DOHH2 (cell line): Measurements from ENCODE around the gene CHN2.

Experiments used
- H3F3A ChIP-seq: fragments of 200-600 bp; sonication (generic), shearing (Covaris generic); 2 replicates; pipeline ENCODE4 v1.6.0; 2016; ENCODE audit warnings: antibody characterized with exemption, mild to moderate bottlenecking; ENCODE audit not compliant: control insufficient read depth, insufficient read depth
- H3K27ac ChIP-seq: fragments of 200-600 bp; sonication (generic); 2 replicates; pipeline ENCODE4 v1.5.1; 2014; ENCODE audit warnings: low read depth, mild to moderate bottlenecking, low read length, moderate library complexity
- H3K27me3 ChIP-seq: fragments of 200-600 bp; sonication (generic); 2 replicates; pipeline ENCODE4 v1.6.1; 2014; ENCODE audit warnings: mild to moderate bottlenecking, low read length, mixed read lengths; ENCODE audit not compliant: control insufficient read depth
- H3K36me3 ChIP-seq: fragments of 200-600 bp; sonication (generic); 2 replicates; pipeline ENCODE4 v1.6.1; 2014; ENCODE audit warnings: mild to moderate bottlenecking, low read length, moderate library complexity, mixed read lengths; ENCODE audit not compliant: control insufficient read depth
- H3K4me1 ChIP-seq: fragments of 200-600 bp; sonication (generic); 2 replicates; pipeline ENCODE4 v1.6.1; 2014; ENCODE audit warnings: mild to moderate bottlenecking, low read length, mixed read lengths; ENCODE audit not compliant: control insufficient read depth
- H3K4me2 ChIP-seq: fragments of 200-600 bp; sonication (generic); 2 replicates; pipeline ENCODE4 v1.6.0; 2014; ENCODE audit warnings: mild to moderate bottlenecking, low read length, moderate library complexity
- H3K4me3 ChIP-seq: fragments of 200-600 bp; sonication (generic); 2 replicates; pipeline ENCODE4 v1.5.1; 2014; ENCODE audit warnings: mild to moderate bottlenecking, low read length, mixed read lengths
- H3K79me2 ChIP-seq: fragments of 200-600 bp; sonication (generic); 2 replicates; pipeline ENCODE4 v1.6.1; 2014; ENCODE audit warnings: mild to moderate bottlenecking, low read length, mixed read lengths; ENCODE audit not compliant: control insufficient read depth
- H3K9me2 ChIP-seq: fragments of 200-600 bp; sonication (generic); replicated peaks from 2 replicates; pipeline ENCODE4 v1.6.1; 2014; ENCODE audit warnings: mild to moderate bottlenecking, low read length, mixed read lengths; ENCODE audit not compliant: control insufficient read depth
- H3K9me3 ChIP-seq: fragments of 200-600 bp; sonication (generic); 2 replicates; pipeline ENCODE4 v1.6.1; 2014; ENCODE audit warnings: antibody characterized with exemption, low read length, mixed read lengths; ENCODE audit not compliant: control insufficient read depth, insufficient read depth
- H4K20me1 ChIP-seq: fragments of 200-600 bp; sonication (generic); 2 replicates; pipeline ENCODE4 v1.6.0; 2014; ENCODE audit warnings: low read depth, mild to moderate bottlenecking, antibody characterized with exemption, low read length, moderate library complexity; ENCODE audit not compliant: control insufficient read depth, insufficient read depth
- EZH2phosphoT487 ChIP-seq: fragments of 200-600 bp; sonication (generic); IDR thresholded peaks from 2 replicates; pipeline ENCODE4 v1.6.1; 2017; ENCODE audit warnings: borderline replicate concordance, mild to moderate bottlenecking, antibody characterized with exemption, low read length, moderate library complexity, mixed read lengths
- TF ChIP-seq, protein P1 (sequence below): fragments of 200-600 bp; sonication (generic); IDR thresholded peaks from one replicate; pipeline ENCODE4 v1.5.1; 2014; ENCODE audit warnings: antibody characterized with exemption, mild to moderate bottlenecking, low read depth, low read length; ENCODE audit not compliant: poor library complexity, severe bottlenecking

CHN2 gene

GRCh38 chr7:29290829-29291228 is 96.3 kb downstream of the CHN2 start:
- no peaks in the 10 kb centered on the region for H3K9me2 ChIP-seq
- H3K9me3 ChIP-seq: no peaks in the 10 kb centered on the region
- no peak overlapping the region for H3K4me3 ChIP-seq
- no peak overlapping the region for H3K27ac ChIP-seq
- H3K79me2 ChIP-seq: no peaks in the 10 kb centered on the region
- no peaks in the 10 kb centered on the region for H3K36me3 ChIP-seq
- H3F3A ChIP-seq: no peaks in the 10 kb centered on the region
- TF ChIP-seq EZH2phosphoT487: no peak
- TF ChIP-seq, protein P1, sequence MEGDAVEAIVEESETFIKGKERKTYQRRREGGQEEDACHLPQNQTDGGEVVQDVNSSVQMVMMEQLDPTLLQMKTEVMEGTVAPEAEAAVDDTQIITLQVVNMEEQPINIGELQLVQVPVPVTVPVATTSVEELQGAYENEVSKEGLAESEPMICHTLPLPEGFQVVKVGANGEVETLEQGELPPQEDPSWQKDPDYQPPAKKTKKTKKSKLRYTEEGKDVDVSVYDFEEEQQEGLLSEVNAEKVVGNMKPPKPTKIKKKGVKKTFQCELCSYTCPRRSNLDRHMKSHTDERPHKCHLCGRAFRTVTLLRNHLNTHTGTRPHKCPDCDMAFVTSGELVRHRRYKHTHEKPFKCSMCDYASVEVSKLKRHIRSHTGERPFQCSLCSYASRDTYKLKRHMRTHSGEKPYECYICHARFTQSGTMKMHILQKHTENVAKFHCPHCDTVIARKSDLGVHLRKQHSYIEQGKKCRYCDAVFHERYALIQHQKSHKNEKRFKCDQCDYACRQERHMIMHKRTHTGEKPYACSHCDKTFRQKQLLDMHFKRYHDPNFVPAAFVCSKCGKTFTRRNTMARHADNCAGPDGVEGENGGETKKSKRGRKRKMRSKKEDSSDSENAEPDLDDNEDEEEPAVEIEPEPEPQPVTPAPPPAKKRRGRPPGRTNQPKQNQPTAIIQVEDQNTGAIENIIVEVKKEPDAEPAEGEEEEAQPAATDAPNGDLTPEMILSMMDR: no peak
- no peaks in the 10 kb centered on the region for H3K27me3 ChIP-seq
- H4K20me1 ChIP-seq: no peaks in the 10 kb centered on the region
- no peaks in the 10 kb centered on the region for H3K4me1 ChIP-seq
- no peak overlapping the region for H3K4me2 ChIP-seq

DNA sequence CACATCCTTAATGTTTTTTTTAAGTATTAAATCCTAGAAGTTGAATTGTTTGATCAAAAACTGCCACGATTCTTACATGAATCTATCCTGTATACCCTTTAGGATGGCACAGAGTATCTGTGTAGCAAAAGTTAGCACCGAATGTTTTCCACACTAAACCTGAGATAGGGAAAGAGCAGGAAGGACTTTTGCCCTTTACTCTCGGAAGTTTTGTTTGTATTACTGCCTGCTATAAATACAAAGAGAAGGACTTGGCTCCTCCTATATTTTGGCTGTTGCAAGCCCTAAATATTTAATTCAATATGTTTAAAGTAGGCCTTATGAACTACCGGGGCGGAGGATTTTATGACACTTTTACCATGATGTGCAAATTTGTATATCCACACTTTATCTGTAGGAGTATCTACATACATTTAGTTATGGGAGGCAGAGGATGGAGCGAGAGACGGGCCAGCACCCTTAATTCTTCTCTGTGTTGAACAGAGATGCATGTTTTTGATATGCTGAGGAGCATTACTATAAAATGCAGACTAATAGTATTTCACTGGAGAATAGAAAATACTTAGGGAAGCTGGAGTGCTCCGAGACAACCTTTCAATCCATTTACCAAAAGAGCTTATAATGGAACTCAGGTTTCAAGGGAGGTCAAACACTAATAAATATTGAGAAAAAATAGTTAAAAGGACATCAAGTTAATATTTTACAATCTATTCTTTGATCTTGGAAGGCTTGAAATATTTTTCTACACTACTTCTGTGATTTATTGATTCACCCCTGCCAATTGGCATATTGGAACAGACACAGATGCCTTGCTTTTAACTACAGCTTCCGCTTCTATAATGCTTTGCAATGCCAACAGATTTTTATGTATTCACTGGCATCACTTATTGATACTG is 97.4 kb downstream of the CHN2 start:
- no peaks in the 10 kb centered on the region for H3K79me2 ChIP-seq
- H3K27ac ChIP-seq: no peak overlapping the region
- H3K4me2 ChIP-seq: no peak overlapping the region
- TF ChIP-seq EZH2phosphoT487: no peak
- TF ChIP-seq, protein P1: no peak
- H3K27me3 ChIP-seq: no peaks in the 10 kb centered on the region
- no peaks in the 10 kb centered on the region for H3K9me2 ChIP-seq
- H4K20me1 ChIP-seq: no peaks in the 10 kb centered on the region
- H3K9me3 ChIP-seq: no peaks in the 10 kb centered on the region
- H3K4me3 ChIP-seq: no peak overlapping the region
- no peaks in the 10 kb centered on the region for H3F3A ChIP-seq
- no peaks in the 10 kb centered on the region for H3K36me3 ChIP-seq
- H3K4me1 ChIP-seq: no peaks in the 10 kb centered on the region

DNA sequence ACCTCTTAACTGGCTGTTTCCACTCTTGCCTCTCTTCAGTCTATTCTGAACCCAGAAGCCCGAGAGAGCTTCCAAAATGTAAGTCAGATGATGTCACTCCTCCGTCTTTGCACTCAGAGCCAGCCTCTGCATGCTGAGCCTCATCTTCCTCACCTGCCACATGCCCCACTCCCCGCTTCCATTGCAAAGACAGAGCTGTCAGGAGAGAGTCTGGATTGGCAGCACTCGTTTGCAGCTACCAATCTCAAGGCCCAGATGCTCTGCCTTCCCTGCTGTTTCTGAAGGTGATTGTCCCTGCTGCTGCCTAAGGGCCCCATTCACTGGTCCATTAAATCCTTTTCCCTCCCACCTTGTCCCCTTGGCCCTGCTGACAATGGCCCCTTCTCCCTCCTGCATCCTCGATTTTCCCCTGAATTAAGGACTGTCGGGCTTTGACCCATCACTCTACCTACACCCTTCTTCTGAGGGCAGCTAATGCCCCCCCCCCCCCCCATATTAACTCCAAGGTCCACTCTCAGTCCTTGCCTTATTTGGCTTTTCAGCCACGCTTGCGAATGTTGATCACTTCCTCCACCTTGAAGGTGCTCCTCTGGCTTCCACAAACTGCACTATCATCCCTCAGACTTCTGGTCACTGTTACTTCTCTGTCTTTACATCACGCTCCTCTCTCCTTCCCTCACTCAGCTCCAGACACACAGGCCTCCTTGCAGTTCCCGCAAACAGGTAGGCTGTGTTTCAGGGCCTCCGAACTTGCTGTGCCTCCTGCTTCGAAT is 98.5 kb downstream of the CHN2 start:
- no peaks in the 10 kb centered on the region for H3K4me1 ChIP-seq
- no peaks in the 10 kb centered on the region for H3K9me3 ChIP-seq
- H3K27ac ChIP-seq: no peak overlapping the region
- TF ChIP-seq, protein P1: no peak
- TF ChIP-seq EZH2phosphoT487: no peak
- no peak overlapping the region for H3K4me2 ChIP-seq
- no peaks in the 10 kb centered on the region for H3F3A ChIP-seq
- H4K20me1 ChIP-seq: no peaks in the 10 kb centered on the region
- H3K27me3 ChIP-seq: no peaks in the 10 kb centered on the region
- H3K36me3 ChIP-seq: no peaks in the 10 kb centered on the region
- H3K4me3 ChIP-seq: no peak overlapping the region
- no peaks in the 10 kb centered on the region for H3K79me2 ChIP-seq
- no peaks in the 10 kb centered on the region for H3K9me2 ChIP-seq
